GM18951 (cell line): ENCODE measurements around the gene ARHGAP9.
"Not testable (repeated sequence)": the region's sequence is repeated elsewhere in the genome, so short reads cannot be mapped to it uniquely, and the experiment has no call there.

Experiments used
- POLR2A ChIP-seq: IDR thresholded peaks from 4 replicates; pipeline ENCODE4 v1.6.1; 2011; ENCODE audit warnings: mild to moderate bottlenecking; ENCODE audit not compliant: insufficient read length, insufficient read depth; ENCODE audit errors: extremely low read depth
- in situ Hi-C: fragments of 300-500 bp; cut with MboI; formaldehyde crosslinking; loops from one replicate; pipeline ENCODE4 v1.12.0; 2022; ENCODE audit warnings: low sequenced_read_pairs, mixed read lengths, inconsistent platforms; ENCODE audit not compliant: unreplicated experiment

ARHGAP9 gene

DNA sequence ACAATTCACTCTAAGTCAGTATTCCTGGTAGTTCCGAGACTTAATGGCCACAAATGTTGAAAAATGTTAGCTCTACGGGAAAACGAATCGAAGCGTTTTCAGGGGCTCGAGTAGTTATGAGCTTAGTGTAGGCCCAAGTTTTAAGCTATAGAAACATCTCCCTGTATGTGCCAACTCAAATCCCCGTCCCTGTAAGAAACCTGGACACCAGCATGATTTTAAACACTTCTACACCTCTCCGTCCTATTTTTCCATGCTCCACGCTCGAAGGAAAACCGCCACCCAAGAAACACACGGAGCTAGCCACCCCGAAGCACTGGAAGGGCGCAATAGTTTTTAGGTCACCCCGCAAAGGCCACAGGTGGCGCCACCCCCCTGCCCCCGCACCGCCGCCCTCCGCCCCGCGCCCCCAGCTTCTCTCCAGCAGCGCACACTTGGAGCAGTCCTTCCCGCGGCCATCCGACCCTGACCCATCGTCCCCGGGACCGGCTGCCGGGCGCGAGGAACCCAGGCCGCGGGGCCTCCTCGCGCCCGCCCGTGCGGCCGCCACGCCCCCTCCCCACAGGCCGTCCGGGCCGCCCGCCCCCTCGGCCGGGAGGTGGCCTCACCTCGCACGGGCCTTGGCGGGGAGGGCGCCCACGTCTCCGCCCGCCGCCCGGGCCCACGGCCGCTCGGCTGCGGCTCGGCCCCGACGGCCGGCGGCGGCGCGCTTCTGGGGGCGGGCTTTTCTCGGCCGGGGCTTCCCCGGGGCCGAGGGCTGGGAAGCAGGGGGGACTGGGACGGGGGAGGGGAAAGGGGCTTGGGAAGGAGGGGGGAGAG is 49.3 kb downstream of the ARHGAP9 start:
- in situ Hi-C loops: no loop called here

GRCh38 chr12:57429473-57430111 is 50.1 kb downstream of the ARHGAP9 start:
- no peak for TF ChIP-seq POLR2A
- in situ Hi-C loops: no loop called here

More for the DNA sequence above, 49.3 kb downstream of the ARHGAP9 start:
- no peak for TF ChIP-seq POLR2A

- in situ Hi-C loops: no loop called here
- TF ChIP-seq POLR2A: no peak
Measured at GRCh38 chr12:57428965-57429364, 50.7 kb downstream of the ARHGAP9 start.

DNA sequence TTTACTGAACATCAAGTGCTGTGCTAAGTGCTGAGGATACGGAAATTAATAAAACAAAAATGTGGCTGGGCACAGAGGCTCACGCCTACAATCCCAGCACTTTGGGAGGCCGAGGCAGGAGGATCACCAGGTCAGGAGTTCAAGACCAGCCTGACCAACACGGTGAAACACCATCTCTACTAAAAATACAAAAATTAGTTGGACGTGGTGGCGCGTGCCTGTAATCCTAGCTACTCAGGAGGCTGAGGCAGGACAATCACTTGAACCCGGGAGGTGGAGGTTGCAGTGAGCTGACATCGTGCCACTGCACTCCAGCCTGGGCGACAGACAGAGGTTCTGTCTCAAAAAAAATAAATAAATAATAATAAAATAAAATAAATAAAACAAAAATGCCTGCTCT is 52.7 kb downstream of the ARHGAP9 start:
- in situ Hi-C loops: not testable (repeated sequence)
